GM12878 (cell line): ENCODE measurements around the gene ACER3.

Experiments used
- ATF2 ChIP-seq: IDR thresholded peaks from 2 replicates; pipeline ENCODE4 v1.6.1; 2012; ENCODE audit warnings: low read length, inconsistent platforms
- ATF3 ChIP-seq: IDR thresholded peaks from 2 replicates; pipeline ENCODE4 v1.6.1; 2011; ENCODE audit warnings: low read depth, mild to moderate bottlenecking, low read length, moderate library complexity, borderline replicate concordance; ENCODE audit errors: extremely low read depth
- CHD2 ChIP-seq: IDR thresholded peaks from 2 replicates; pipeline ENCODE4 v1.6.1; 2011; ENCODE audit warnings: low read depth, low read length, improper control_type of control experiment, borderline replicate concordance
- CTCF ChIP-seq, 3 experiments: IDR thresholded peaks in 2 of 3; conservative IDR thresholded peaks in 1 of 3; 2 replicates each; pipeline ENCODE4 v1.5.1; 2011; ENCODE audit warnings: low read depth in 3 of 3, low read length in 3 of 3, mild to moderate bottlenecking in 3 of 3, control low read depth in 2 of 3, moderate library complexity in 2 of 3, inconsistent platforms in 1 of 3, mixed read lengths in 1 of 3; ENCODE audit not compliant: control insufficient read depth in 2 of 3, insufficient read depth in 1 of 3; ENCODE audit errors: extremely low read depth in 1 of 3
- EGR1 ChIP-seq, 2 experiments: IDR thresholded peaks; 1 replicate in 1 of 2; 2 replicates in 1 of 2; pipeline ENCODE4 v1.6.1; 2011 to 2012; ENCODE audit warnings: low read depth in 2 of 2, low read length in 2 of 2, borderline replicate concordance in 1 of 2, mild to moderate bottlenecking in 1 of 2, moderate library complexity in 1 of 2
- FOXM1 ChIP-seq: IDR thresholded peaks from 2 replicates; pipeline ENCODE4 v1.6.1; 2012; ENCODE audit warnings: low read depth, mild to moderate bottlenecking, inconsistent platforms, low read length, moderate library complexity
- MTA2 ChIP-seq: fragments of 450-650 bp; IDR thresholded peaks from 2 replicates; pipeline ENCODE4 v1.6.1; 2016; ENCODE audit warnings: low read depth, mild to moderate bottlenecking, moderate library complexity
- NFXL1 ChIP-seq: fragments of 450-650 bp; IDR thresholded peaks from 2 replicates; pipeline ENCODE4 v1.6.1; 2017; ENCODE audit warnings: antibody characterized with exemption, mild to moderate bottlenecking, borderline replicate concordance
- POLR2A ChIP-seq: IDR thresholded peaks from 2 replicates; pipeline ENCODE4 v1.6.1; 2011; ENCODE audit warnings: low read depth, mild to moderate bottlenecking, low read length
- POU2F2 ChIP-seq: IDR thresholded peaks from 3 replicates; pipeline ENCODE4 v1.6.1; 2011; ENCODE audit warnings: low read depth, mild to moderate bottlenecking, low read length, borderline replicate concordance
- RELA ChIP-seq: fragments of 450-650 bp; IDR thresholded peaks from 2 replicates; pipeline ENCODE4 v1.8.0; 2014; ENCODE audit warnings: borderline replicate concordance; ENCODE audit not compliant: partially characterized antibody
- ZBTB40 ChIP-seq: fragments of 450-650 bp; IDR thresholded peaks from 2 replicates; pipeline ENCODE4 v1.6.1; 2016; ENCODE audit warnings: mild to moderate bottlenecking, moderate library complexity, borderline replicate concordance

- TF ChIP-seq FOXM1 (no peak), POLR2A (no peak), POU2F2 (no peak), RELA (no peak), EGR1 (IDR thresholded peaks at IDR 0.05; ENCODE audit: borderline replicate concordance in 1 of 2, low read depth in 2 of 2, low read length in 2 of 2) (no peak), MTA2 (no peak), ATF2 (no peak), ZBTB40 (no peak), NFXL1 (no peak), CTCF (IDR thresholded peaks at IDR 0.05 in 2 of 3, conservative IDR thresholded peaks at IDR 0.05 in 1 of 3; ENCODE audit: control insufficient read depth in 2 of 3, extremely low read depth in 1 of 3, insufficient read depth in 1 of 3, low read depth in 3 of 3, low read length in 3 of 3) (no peak), ATF3 (no peak), CHD2 (no peak)
These were observed 94.9 kb downstream of the ACER3 start for GRCh38 chr11:76955459-76956114.
